GM21723 (cell line): ENCODE results near the gene GLRX.

Experiments used
- ATAC-seq: cut with Tn5 transposase; IDR thresholded peaks from one replicate; pipeline ENCODE4 v1.9.1; 2021; ENCODE audit warnings: mild to moderate bottlenecking, moderate library complexity; ENCODE audit not compliant: unreplicated experiment

The GLRX gene

GRCh38 chr5:95810305-95811125, 12.0 kb downstream of the GLRX start:
- no peak for ATAC-seq

- no peak for ATAC-seq
These were observed 13.0 kb downstream of the GLRX start for GRCh38 chr5:95809414-95809960.

GRCh38 chr5:95808686-95809413, 13.7 kb downstream of the GLRX start:
- ATAC-seq = peak; percentile 100

GRCh38 chr5:95808013-95808685, 14.4 kb downstream of the GLRX start:
- peak; percentile 5 for ATAC-seq

DNA sequence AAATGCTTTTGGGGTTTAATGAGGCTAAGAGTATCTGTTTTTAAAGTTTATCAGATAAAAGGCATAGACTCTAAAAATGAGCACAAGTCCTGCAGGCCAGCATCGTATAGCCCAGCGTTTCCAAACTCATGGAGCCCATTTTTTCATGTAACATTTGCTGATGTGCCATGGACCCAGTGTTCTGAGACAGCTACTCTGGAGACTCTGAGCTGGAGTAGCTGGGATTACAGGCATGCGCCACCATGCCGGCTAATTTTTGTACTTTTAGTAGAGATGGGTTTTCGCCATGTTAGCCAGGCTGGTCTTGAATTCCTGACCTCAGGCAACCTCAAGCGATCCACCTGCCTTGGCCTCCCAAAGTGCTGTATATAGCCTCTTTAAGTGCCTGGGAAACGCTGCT, 15.8 kb downstream of the GLRX start:
- no peak for ATAC-seq

DNA sequence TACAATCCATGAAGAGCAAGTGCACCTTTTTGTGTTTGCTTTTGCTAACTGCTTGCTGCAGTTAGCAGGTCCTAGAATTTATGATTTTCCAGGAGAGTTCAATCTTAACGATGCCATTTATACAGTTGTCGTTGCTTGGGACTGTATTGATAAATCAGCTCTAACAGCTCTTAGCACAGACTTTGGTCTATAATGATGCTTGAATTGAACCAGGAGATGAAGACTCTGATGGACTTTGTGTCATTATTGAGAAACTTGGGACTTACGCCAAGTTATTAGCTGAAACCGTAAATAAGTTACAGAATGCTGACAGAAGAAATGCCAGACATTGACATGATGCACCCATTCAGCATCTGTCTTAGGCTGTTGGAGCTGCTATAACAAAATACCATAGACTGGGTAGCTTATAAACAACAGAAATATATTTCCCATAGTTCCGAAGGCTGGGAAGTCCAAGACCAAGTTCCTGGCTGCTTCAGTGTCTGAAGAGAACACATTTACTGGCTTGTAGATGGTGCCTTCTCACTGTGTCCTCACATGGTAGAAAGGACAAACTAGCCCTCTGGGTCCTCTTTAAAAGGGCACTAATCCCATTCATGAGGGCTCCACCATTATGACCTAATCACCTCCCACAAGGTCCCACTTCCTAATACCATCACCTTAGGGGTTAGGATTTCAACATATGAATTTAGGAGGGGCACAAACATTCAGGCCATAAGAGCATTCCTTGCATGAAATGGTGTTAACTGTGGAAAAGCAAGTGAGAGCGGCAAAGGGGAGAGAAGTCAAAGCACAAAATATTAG, 17.6 kb downstream of the GLRX start:
- no peak for ATAC-seq

- no peak for ATAC-seq
These were observed 19.0 kb downstream of the GLRX start for GRCh38 chr5:95803271-95804148.

- ATAC-seq = no peak
These were observed 20.6 kb downstream of the GLRX start for GRCh38 chr5:95801961-95802360.

- ATAC-seq = no peak
These were observed 21.0 kb downstream of the GLRX start for GRCh38 chr5:95801532-95801931.

DNA sequence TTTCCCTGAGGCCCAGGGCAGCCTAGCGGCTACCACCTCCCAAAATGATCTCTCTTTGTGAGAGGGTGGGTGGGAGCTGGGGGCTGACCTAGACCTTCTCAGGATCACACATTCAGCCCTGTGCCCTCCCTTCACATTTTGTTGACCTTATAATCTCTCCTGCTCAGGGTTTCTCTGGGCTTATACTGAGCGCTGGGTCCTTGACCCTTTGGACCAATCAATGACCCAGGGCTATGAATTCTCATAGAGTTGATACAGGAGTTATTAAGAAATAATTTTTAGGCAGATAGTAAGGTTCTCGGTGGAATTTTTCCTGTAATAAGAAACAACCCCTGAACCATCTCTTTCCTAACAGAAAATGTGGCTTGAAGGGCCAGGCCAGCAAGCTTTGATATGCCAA, 22.0 kb downstream of the GLRX start:
- ATAC-seq = no peak

- ATAC-seq = no peak
These were observed 23.2 kb downstream of the GLRX start for GRCh38 chr5:95799191-95799835.

- ATAC-seq = no peak
These were observed 24.0 kb downstream of the GLRX start for GRCh38 chr5:95798545-95798944.

DNA sequence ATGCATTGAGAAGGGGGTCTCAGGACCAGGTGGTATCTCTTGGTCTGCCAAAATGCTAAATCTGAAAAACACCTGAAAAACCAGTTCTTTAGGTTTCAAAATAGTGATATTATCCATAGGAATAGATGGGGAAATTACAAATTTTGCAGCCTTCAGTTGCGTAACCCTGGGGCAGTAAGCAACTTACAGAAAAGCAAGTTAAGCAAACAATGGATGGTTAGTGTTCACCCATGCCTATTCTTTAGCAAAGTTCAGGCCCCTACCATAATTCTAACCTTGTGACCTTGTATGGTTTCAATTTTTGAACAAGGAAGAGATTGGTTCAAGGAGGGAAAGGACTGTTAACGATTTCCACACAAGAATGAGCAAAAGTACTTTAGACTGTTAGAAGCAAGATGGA, 24.5 kb downstream of the GLRX start:
- no peak for ATAC-seq

GRCh38 chr5:95797301-95797700, 25.2 kb downstream of the GLRX start:
- ATAC-seq = no peak

GRCh38 chr5:95794070-95794516, 28.4 kb downstream of the GLRX start:
- ATAC-seq = no peak

GRCh38 chr5:95791751-95792150, 30.8 kb downstream of the GLRX start:
- no peak for ATAC-seq

DNA sequence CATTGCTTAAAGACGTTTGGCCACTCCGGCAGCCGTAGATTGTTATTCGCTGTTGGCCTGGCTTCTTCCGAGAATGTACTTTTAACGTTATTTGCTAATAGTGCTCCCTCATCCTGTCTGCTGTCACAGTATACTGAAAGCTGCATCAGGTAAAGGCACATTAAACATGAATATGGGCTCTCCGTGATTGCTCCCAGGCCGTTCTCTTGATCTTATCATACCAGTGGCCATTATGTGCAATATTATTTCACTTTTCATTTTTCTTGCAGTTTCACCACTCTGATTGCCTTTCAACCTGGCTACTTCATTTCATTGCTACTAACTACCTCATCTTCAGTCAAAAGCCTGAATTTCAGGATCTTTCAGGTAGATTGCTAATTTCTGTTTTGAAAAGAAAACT, 34.0 kb downstream of the GLRX start:
- no peak for ATAC-seq

GRCh38 chr5:95786821-95787418, 35.6 kb downstream of the GLRX start:
- ATAC-seq = no peak
